Large intestine (tissue), 3 donors: ENCODE data around the gene TCEAL1. TPM values are rescaled to one million over a fixed set of nuclear protein-coding genes. Genes with fewer than 3 reads are reported as not detected.
"Not testable (repeated sequence)": the region's sequence is repeated elsewhere in the genome, so short reads cannot be mapped to it uniquely, and the experiment has no call there.

ENCODE experiments used
- DNase-seq, 2 donors: peaks; one replicate each; pipeline versions ENCODE4 v3.0.0 to v3.0.0-alpha.2; 2013
- H3K27ac ChIP-seq: one replicate; pipeline ENCODE4 v1.5.1; 2013; ENCODE audit warnings: low read length
- H3K27me3 ChIP-seq: 2 replicates; pipeline ENCODE4 v1.6.1; 2013; ENCODE audit warnings: low read length; ENCODE audit not compliant: control insufficient read depth, insufficient read depth
- H3K36me3 ChIP-seq: 2 replicates; pipeline ENCODE4 v1.6.1; 2013; ENCODE audit warnings: low read length; ENCODE audit not compliant: control insufficient read depth, insufficient read depth
- H3K4me1 ChIP-seq: one replicate; pipeline ENCODE4 v1.6.1; 2013; ENCODE audit warnings: low read length; ENCODE audit not compliant: control insufficient read depth, insufficient read depth
- H3K4me3 ChIP-seq: one replicate; pipeline ENCODE4 v1.5.1; 2013; ENCODE audit warnings: low read length
- H3K9me3 ChIP-seq: one replicate; pipeline ENCODE4 v1.6.1; 2013; ENCODE audit warnings: mild to moderate bottlenecking, low read depth, low read length, moderate library complexity; ENCODE audit not compliant: control insufficient read depth
- WGBS: methylation state at CpG from one replicate; pipeline ENCODE4 v1.1.5; 2013; ENCODE audit warnings: low lambda C conversion rate; ENCODE audit not compliant: insufficient coverage; 5-methylcytosine and 5-hydroxymethylcytosine counted together
- polyA plus RNA-seq: library from polyadenylated mRNA; unstranded; fragments of 120-200 nt; gene quantifications from one replicate; pipeline ENCODE4 v1.2.1, GENCODE V29; 2013

TCEAL1 gene
- polyA plus RNA-seq, 1 donor = 31.0 TPM

DNA sequence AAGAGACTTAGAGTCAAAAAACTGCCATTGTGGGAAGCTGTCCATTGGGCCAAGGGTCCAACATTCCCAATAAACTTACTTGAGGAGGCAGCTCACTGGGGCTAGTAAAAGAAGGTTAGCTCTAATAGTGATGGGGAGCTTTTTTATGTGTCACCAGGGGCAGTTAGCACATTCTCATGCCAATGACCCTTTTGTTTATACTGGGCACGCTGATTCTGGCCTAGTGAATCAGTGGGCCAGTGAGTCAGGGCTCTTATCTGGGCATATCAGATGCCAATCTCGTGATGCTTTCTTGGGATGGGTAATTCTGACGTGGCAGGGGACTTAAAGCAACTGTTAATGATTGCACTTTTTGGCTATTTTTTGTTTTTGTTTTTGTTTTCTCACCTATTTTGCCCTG is 27.8 kb downstream of the TCEAL1 start:
- no CpG with 5 or more reads among the region's 3 CpGs for WGBS
- no peaks in the 10 kb centered on the region for H3K9me3 ChIP-seq
- no peak overlapping the region for H3K4me3 ChIP-seq
- no peaks in the 10 kb centered on the region for H3K4me1 ChIP-seq
- no peaks in the 10 kb centered on the region for H3K36me3 ChIP-seq
- H3K27me3 ChIP-seq = no peaks in the 10 kb centered on the region
- DNase-seq = no peak
- H3K27ac ChIP-seq = no peak overlapping the region

DNA sequence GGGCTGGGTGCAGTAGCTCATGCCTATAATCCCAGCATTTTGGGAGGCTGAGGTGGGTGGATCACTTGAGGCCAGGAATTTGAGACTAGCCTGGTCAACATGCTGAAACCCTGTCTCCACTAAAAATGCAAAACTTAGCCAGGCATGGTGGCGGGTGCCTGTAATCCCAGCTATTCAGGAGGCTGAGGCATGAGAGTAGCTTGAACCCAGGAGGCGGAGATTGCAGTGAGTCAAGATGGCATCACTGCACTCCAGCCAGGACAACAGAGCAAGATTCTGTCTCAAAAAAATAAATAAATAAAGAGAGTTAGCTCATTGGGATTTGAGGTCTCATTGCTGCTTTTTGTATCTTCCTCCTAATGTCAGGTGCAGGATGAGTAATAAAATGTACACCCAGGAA is 28.3 kb downstream of the TCEAL1 start:
- WGBS = no CpG with 5 or more reads among the region's 2 CpGs
- DNase-seq = not testable (repeated sequence)

DNA sequence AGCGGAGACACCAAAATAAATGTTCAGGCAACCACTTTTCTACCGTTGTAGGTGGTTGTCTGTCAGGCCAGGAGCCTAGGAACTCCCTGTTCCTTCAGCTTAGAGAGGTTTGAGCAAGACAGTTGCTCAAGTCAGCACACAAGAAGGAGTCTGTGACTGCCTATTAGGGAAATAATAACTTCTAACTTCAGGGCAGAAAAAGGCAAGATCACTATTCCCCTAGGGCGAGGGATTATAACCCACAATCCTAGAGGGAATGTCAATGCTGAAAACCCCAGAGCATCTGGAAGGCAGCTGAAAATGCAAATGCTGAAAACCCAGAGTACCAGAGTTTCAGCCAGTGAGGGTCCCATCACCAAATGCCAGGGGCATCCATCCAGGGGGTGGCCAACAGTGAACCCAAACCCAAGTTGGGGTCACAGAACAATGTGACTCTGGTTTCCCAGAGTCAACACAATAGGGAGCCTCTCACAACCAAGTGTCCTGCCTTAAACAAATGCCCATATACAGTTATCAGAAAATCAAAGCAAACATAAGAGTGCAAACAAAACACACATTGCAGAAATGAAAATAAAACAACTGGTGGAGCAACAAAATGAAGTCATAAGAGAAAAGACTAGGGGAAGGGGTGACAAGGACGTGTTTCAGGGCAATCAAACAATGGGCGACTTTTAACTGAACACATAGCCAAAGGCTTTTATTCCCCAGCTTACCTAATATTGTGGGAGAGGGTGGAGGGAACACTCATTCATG is 30.1 kb downstream of the TCEAL1 start:
- Histone ChIP-seq H3K27me3 (peaks cover 3% of the 10 kb centered on the region), H3K4me1 (no peaks in the 10 kb centered on the region), H3K4me3 (no peak overlapping the region), H3K27ac (no peak overlapping the region), H3K9me3 (no peaks in the 10 kb centered on the region), H3K36me3 (no peaks in the 10 kb centered on the region)
- no peak for DNase-seq
- no CpG with 5 or more reads among the region's 5 CpGs for WGBS

More for the DNA sequence above, 28.3 kb downstream of the TCEAL1 start:
- H3K4me3 ChIP-seq, H3K27ac ChIP-seq, H3K4me1 ChIP-seq, H3K36me3 ChIP-seq, H3K9me3 ChIP-seq, H3K27me3 ChIP-seq: not testable (repeated sequence)

DNA sequence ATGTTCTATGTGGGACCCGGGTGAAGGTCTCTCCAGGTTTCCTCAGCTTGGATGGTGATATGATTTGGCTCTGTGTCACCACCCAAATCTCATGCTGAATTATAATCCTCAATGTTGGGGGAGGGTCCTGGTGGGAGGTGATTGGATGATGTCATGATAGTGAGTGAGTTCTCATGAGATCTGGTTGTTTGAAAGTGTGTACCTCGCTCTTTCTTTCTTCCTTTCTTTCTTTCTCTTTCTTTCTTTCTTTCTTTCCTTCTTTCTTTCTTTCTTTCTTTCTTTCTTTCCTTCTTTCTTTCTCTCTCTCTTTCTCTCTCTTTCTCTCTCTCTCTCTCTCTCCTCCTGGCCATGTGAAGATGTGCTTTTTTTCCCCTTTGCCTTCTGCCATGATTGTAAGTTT is 30.7 kb downstream of the TCEAL1 start:
- not testable (repeated sequence) for DNase-seq, H3K9me3 ChIP-seq, H3K27ac ChIP-seq, H3K27me3 ChIP-seq, H3K36me3 ChIP-seq, H3K4me3 ChIP-seq, H3K4me1 ChIP-seq
- WGBS = 80% methylated on average over 1 of the region's 2 CpGs

DNA sequence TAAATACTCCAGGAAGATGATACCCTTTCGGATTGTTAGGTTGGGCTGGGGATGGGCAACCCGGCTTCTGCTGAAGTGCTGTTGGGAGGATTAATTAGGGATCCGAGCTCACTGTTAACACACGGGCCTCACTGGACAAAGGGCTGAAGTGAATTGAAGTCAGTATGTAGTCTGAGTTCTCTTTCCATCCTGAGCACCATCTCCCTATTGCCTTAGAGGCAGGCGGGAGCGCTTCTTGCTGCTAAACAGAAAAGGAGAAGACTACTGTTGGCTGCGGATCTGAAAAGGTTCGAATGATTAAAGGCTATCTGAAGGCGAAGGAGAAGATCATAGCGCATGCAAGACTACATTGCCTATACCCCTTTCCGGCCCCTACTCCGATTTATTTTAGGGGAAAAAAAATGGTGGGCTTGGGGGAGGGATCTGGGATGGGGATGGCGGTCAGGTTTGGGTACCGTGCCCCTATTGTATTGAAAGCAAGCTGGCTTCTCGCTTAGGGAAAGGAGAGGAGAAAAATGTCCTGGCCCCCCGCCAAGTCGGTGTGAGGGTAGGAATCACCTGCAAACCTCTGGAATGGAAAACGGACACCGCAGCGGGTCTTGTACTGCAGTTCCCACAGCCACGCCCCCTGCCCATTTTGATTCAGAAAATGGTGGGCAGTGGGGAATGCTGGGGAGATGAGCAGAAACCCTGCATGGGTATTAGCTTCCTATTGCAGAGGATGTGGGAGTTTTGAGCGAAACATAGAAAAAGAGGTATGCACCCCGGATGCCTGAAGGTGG is 35.4 kb downstream of the TCEAL1 start:
- Histone ChIP-seq H3K36me3 (no peaks in the 10 kb centered on the region), H3K27ac (no peak overlapping the region), H3K4me3 (no peak overlapping the region), H3K9me3 (no peaks in the 10 kb centered on the region), H3K4me1 (no peaks in the 10 kb centered on the region), H3K27me3 (peaks cover 13% of the 10 kb centered on the region)
- WGBS = no CpG with 5 or more reads among the region's 23 CpGs
- no peak for DNase-seq

DNA sequence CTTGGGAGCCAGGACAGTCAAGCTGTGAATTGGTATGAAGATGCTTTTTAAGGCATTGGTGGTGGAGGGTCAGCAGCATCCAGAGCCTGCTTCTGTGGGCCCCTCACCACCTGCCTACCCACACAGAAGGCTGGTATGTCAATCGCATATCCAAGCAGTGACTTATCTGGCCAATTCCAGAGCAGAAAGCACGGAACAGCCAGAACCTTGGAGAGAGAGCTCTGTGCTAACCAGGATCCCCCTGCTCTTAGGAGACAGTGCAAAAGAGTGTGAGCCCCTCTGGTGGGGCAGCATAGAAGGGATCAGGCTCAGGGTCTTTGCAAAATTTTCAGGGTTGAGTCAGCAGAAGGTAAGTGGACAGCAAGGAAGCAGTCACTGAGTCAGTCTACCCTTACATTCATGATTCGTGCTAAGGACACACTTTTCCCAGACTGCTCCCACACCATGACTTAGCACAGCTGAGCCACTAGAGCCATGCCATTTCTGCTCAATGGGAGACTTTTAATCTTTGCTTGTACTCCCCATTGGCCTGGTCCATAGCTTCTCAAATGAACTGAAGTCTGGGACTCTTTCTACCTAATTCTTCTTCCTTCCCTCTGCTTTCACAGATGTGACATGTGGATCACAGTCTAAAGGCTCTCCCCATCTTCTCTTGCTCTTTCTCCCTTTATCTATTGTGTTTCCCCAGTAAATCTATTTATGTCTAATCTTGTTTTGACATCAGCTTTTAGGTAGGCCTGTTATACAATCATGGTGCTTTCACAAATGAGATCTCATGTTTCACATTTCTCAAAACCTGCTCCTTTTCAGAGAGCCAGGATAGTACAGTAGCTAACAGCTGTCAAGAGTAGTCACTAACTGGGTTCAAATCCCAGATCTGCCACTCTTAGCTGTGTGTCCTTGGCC is 37.7 kb downstream of the TCEAL1 start:
- Histone ChIP-seq H3K27ac (no peak overlapping the region), H3K27me3 (peaks cover 13% of the 10 kb centered on the region), H3K36me3 (no peaks in the 10 kb centered on the region), H3K9me3 (no peaks in the 10 kb centered on the region), H3K4me1 (no peaks in the 10 kb centered on the region), H3K4me3 (no peak overlapping the region)
- WGBS = no CpG with 5 or more reads among the region's 3 CpGs
- no peak for DNase-seq

DNA sequence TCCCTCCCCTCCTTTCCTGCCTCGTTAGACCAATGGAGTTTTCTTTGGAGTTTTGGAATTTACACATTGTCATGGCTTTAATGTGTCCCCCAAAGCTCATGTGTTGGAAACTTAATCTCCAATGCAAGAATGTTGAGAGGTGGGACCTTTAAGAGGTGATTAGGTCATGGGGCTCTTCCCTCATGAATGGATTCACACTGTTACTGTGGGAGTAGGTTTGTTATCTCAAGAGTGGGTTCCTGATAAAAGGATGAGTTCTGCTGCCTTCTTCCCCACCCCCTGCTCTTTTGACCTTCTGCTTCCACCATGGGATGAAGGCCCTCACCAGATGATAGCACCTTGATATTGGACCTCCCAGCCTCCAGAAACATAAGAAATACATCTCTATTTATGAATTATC is 41.0 kb downstream of the TCEAL1 start:
- H3K9me3 ChIP-seq = no peaks in the 10 kb centered on the region
- no peaks in the 10 kb centered on the region for H3K36me3 ChIP-seq
- peaks cover 2% of the 10 kb centered on the region for H3K27me3 ChIP-seq
- no peak for DNase-seq
- H3K4me1 ChIP-seq = no peaks in the 10 kb centered on the region
- no CpG with 5 or more reads among the region's 1 CpG for WGBS
- no peak overlapping the region for H3K4me3 ChIP-seq
- H3K27ac ChIP-seq = no peak overlapping the region

DNA sequence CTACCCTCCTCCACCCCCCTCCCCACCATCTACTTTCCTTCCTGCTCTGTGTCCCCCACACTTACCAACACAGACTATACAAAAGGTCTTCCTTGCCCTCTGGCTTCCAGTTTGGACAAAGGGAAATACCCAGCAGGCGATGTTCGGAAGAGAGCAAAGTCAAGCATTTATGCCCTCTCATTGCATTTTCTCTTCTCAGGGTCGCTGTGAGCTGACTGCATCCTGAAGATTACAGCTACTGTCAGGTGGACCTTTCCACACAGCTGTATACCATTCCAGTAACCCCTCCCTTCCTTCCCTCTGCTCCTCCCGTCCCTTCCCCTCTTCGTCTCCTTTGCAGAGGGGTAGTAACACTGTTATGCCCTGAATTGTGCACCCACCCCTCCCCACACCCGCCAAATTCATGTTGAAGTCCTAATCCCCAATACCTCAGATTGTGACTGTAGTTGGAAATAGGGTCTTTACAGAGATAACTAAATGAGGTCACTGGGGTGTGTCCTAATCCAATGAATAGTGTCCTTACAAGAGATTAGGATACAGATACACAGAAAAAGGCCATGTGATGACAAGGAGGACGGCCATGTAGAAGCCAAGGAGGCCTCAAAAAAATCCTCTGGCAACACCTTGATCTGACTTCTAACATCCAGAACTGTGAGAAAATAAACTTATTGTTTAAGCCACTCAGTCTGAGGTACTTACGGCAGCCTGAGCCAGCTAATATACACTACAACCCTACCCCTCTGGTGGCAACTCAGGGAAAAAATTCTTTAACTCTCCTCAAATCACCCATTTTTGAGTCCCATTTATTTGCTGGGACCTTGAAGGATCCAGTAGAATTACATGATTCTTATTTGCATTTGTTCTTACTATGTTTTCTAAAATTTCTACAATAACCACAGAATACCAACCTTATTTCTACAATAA is 46.0 kb downstream of the TCEAL1 start:
- Histone ChIP-seq H3K27ac (no peak overlapping the region), H3K9me3 (peaks cover 4% of the 10 kb centered on the region), H3K27me3 (no peaks in the 10 kb centered on the region), H3K36me3 (peaks cover 29% of the 10 kb centered on the region), H3K4me3 (no peak overlapping the region), H3K4me1 (no peaks in the 10 kb centered on the region)
- no peak for DNase-seq
- no CpG with 5 or more reads among the region's 8 CpGs for WGBS

DNA sequence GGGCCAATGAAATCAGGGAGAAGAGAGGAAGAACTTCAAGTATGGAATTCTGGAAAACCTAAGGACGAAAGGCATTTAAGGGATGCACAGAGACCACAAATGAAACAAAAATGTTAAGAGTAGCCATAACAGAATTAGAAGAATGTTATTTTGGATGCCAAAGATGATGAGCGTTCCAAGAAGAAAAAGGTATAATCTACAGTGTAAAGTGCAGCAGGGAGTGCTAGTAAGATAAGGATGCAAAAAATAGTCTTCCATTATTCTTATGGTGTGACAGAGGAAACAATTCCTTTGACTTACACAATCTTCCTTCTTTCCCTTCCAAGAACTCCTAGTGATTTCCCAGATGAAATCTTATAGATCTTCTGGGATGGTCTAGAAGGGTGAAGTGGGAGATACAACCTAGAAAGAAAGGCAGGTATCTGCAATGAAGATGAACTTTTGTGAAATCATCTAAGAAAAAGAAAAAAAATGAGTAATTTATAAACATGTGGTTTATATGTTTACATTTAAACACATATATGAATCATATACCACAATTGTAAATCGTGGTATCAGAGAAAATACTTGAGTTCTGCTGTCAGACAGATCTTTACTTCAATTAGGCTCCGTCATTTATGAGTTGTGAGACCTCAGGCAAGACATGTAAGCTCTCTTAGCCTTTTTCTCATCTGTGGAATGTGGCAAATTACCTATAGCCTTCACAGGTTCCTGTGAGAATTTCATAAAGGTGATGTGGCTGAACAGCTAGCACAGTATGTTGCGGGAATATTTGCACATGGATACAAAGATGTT is 49.6 kb downstream of the TCEAL1 start:
- peaks cover 43% of the 10 kb centered on the region for H3K36me3 ChIP-seq

More for the DNA sequence above, 49.6 kb downstream of the TCEAL1 start:
- Histone ChIP-seq H3K4me1 (no peaks in the 10 kb centered on the region), H3K4me3 (no peak overlapping the region), H3K27me3 (no peaks in the 10 kb centered on the region), H3K9me3 (peaks cover 4% of the 10 kb centered on the region), H3K27ac (no peak overlapping the region)
- 80% methylated on average over 1 of the region's 5 CpGs for WGBS
- DNase-seq = no peak
